ENCODE measurements around the gene DUSP28.
"Not testable (repeated sequence)": the region's sequence is repeated elsewhere in the genome, so short reads cannot be mapped to it uniquely, and the experiment has no call there.

DUSP28 gene

DNA sequence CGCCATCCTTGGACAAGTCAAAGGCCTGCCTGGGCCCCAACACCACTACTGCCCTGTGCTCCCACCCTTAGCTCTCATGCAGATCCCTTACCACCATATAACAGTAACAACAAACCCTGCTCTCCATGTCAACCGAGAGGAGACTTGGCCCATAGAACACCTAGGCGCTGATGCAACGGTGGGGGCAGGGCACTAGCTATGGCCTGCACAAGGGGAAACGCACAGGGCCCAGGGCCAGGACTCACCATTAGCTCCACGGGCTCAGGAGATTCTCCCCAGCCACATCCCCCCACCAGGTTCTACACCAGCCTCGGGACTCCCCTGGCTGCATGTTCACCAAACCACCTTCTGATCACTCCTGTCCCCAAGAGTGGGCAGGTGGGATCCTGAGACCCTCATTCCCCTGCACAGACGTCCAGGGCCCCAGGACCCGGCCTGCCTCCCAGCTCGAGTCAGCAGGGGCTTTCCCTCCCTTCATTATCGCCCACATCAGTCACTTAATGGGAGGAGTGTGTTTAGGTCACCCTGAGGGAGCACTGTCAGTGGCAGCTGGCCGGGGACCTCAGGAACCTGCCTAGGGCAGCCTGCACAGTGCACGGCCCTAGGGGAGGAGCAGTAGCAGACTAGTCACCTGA lies 31.6 kb upstream of the DUSP28 start:
- no peak for DNase-seq

DNA sequence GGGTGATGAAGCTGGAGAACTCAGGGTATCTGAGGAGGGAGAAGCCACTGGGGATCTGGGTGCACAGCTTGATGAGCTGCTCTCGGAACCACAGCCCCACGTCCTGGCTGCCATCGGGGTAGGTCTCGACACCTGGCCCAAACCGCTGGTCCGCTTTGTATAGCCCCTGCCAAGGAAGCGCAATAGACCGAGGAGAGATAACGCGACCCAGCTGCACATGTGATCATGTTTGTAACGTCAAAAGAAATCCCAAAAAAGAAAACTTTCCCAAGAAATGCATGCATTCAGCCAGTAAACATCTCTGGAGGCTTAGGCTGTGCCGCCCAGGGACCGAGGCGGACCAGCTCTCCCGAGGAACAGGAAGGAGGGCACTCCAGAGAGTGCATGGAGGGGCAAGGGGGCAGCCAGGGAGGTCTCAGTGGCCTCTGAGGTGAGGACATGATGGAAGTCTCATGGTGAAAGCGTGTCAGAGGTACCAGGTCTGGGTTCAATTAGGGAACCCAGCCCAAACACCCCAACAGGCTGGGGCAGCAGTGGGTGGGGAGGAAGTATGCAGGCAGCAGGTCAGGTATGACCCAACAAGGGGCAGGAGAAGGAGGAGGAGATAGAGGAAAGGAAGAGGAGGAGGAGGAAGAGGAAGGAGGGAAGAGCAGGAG lies 30.7 kb upstream of the DUSP28 start:
- no peak for DNase-seq

DNA sequence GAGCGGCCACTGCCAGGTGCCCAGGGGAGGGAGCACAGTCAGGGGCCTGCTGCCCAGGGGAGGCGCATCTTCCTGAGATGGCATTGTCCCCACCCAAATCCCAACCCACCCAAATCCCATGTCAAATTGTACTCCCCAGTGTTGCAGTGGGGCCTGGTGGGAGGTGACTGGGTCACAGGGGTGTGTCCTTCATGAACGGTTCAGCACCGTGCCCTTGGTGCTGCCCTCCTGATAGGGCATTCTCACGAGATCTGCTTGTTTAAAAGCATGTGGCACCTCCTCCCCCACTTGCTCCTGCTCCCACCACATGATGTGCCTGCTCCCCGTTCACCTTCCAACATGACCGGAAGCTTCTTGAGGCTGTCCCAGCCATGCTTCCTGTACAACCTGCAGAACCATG lies 30.0 kb upstream of the DUSP28 start:
- DNase-seq, result no peak

DNA sequence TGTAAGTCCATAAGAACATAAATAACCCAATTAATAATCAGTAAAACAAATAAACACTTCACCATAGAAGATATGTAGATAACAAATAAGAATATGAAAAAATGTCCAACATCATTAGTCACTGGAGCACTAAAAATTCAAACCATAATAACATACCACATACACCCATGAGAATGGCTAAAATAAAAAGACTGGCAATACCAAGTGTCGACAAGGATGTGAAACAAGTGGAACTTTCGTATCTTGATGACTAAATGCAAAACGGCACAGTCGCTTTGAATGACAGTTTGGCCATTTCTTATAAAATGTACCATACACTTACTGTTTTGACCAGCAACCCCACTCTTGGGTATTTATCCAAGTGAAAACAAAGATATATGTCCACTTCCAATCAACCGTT lies 29.1 kb upstream of the DUSP28 start:
- DNase-seq, result no peak

DNA sequence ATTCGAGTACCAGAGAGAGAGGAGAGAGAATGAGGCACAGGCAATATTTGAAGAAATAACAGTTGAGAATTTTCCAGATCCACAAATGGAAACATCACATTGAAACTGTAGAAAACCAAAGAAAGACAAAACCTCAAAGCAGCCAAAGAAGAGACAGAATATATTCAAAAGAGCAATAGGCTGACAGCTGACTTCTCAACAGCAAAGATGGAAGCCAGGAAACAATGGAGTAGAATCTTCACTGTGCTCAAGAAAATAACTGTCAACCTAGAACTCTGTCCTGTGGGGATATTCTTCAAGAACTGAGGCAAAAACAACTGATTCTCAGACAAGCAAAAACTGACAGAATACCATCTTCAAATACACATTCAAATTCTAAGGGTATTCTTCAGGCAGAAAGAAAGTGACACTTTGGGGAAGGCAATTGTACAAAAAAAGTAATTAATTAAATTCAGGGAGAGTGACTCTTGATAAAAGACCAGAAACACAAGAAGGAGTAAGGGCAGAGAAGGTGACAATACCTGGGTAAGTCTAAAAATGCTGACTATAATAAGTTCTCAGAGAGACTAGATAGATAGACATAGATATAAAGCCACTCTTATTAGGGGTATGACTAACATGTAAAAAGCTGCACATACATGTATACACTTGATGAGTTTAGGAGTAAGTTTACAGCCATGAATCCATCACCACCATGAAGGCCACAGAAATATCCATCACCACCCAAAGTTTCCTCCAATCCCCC lies 28.0 kb upstream of the DUSP28 start:
- DNase-seq, result no peak

DNA sequence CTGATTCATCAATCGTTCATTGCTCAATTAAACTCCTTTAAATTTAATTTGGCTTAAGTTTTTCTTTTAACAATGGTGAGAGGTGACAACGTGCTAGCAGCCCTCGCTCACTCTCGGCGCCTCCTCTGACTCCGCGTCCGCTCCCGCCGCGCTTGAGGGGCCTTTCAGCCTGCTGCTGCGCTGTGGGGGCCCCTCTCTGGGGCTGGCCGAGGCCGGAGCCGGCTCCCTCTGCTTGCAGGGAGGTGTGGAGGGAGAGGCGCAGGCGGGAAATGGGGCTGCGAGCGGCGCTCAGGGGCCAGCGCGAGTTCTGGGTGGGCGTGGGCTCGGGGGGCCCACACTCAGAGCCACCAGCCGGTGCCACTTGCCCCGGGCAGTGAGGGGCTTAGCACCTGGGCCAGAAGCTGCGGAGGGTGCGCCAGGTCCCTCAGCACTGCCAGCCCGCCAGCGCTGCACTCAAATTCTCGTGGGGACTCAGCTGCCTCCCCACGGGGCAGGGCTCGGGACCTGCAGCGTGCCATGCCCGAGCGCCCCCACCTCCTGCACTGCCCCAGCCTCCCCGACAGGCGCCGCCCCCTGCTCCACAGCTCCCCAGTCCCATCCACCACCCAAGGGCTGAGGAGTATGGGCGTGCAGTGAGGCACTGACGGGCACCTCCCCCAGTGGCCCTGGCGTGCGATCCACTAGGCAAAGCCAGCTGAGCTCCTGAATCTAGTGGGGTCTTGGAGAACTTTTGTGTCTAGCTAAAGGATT lies 22.0 kb upstream of the DUSP28 start:
- DNase-seq, result no peak

DNA sequence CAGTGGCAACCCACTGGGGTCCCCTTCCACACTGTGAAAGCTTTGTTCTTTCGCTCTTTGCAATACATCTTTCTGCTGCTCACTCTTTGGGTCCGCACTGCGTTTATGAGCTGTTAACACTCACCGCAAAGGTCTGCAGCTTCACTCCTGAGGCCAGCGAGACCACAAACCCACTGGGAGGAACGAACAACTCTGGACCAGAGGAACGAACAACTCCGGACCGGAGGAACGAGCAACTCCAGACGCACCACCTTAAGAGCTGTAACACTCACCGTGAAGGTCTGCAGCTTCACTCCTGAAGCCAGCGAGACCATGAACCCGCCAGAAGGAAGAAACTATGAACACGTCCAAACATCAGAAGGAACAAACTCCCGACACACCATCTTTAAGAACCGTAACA lies 21.1 kb upstream of the DUSP28 start:
- DNase-seq, result not testable (repeated sequence)

DNA sequence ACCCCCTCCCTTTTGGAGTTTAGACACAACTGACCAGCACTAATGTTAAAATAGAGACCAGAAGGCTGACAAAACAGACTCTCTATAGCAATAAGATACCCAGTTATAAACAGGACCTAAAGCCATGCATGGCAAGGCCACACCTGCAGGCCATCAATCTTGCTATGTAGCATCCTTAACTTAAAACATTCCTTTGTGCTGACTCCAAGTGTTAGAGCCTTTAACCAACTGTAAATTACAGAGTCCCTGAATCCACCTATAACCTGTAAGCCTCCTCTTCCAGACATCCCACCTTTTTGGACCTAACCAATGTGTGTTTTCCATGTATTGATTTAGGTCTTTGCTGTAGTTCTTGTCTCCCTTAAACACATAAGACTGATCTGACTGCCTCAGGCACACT lies 20.3 kb upstream of the DUSP28 start:
- no peak for DNase-seq

DNA sequence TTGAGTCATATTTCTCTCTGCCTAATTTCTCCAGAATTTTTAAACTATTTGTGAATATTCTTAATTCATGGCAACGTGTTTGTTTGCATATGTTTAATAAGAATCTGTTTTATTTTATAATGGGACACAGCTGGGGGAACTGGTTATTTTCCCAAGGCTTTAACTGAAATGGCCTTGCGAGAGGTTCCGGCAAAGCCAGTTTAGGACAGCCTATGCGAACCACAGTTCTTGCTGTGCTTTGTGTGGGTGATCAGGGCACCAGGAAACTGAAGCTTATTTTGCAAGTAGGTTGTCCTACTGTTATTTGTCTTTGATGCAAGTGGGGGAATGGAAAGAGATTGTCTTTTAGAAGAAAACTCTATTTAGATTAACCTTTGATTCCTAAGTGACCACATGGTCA lies 8.9 kb upstream of the DUSP28 start:
- DNase-seq, result no peak

DNA sequence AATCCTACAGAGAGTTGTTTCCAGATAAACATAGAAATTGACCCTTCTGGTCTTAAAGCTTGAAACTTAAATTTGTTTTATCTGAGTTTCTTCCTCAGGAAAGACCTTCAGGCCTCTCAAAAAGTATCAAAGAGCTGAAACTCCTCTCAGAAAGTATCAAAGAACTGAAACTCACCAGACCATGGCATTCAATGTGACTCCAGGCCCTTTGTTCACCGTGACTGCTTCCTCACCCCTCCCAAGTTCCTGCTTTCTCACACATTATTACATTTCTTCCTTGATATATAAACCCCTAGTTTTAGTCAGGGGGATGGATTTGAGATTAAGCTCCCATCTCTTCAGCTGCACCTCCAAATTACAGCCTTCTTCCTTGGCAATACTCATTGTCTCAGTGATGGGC lies 8.3 kb upstream of the DUSP28 start:
- no peak for DNase-seq

DNA sequence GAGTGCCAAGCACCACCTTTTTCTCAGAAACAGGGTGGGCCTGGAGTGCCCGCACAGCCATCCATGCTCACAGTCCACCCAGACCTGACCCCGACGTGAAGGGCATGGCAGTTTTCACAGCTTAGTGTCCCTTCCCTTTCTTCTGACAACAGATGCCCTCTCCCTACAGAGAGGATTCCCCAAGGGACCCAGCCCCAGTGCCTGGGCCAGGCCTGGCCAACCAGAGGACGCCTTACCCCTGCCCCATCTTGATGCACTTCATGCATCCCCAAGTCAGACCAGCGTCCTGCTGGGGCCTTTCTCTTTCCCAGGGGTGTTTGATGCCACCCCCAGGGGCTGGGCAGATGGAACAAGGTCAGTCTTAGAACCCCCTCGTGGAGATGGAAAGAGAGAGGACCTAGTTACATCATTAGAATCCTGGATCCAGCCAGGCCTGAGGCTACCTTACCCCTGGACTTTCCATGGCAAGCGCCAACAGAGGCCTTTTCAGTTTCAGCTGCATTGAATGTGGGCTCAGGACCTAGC lies 6.1 kb upstream of the DUSP28 start:
- no peak for DNase-seq

DNA sequence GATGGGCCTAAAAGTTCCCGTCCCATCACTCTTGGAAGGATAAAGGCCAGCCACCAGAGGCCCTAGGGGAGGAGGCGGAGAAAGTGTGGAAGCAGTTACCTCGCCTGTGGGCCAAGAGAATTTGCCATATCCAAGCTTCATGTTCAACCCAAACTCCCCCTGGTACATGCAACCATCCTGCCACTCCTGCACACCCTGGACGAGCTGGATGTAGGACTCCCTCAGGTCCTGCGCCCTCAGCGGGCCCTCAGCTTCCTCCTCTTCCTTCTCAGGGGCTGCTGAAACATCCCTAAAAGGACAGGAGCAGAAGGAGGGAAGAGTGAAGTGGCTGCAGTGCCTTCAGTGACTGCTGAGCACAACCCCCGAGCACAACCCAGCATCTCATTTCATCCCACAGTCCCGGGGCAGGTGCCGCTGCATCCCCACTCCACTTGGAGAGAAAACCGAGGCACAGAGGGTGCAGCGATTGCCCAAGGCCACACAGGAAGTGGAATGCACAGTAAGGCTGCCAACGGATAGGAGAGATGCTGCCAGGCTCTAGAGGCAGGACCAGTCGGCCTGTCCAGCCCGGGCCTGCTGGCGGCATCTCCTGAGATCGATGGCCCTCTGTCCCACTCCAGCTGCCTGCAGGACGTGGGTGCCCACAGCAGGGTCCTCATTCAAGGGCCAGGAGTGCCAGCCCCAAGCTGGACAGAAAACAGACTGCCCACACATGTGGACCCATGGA lies 5.2 kb upstream of the DUSP28 start:
- DNase-seq, result no peak

DNA sequence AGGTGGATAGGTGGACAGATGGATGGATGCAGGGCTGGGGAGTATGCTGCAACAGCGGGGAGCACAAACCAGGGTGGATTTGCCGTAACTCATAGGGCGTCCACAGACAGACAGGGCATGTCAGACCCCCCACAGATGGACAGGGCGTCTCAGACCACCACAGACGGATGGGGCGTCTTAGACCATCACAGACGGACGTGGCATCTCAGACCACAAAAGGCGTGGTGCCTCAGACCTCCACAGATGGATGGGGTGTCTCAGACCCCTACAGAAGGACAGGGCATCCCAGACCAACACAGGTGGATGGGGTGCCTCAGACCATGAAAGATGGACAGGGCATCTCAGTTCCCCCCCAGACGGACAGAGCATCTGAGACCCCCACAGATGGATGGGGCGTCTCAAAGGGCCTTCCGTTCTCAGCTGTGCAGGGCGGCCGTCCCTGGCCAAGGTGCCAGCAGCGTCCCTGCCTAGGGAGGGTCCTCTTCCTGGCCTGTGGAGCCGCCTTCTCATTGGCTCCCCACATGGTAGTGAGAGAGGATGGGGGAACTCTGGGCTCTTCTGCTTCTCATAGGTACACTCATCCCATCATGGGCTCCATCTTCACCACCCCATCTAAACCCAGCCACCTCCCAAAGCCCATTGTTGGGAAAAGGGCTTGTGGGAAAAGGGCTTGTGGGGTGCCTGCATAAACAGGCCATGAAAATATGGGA lies 4.5 kb upstream of the DUSP28 start:
- no peak for DNase-seq

DNA sequence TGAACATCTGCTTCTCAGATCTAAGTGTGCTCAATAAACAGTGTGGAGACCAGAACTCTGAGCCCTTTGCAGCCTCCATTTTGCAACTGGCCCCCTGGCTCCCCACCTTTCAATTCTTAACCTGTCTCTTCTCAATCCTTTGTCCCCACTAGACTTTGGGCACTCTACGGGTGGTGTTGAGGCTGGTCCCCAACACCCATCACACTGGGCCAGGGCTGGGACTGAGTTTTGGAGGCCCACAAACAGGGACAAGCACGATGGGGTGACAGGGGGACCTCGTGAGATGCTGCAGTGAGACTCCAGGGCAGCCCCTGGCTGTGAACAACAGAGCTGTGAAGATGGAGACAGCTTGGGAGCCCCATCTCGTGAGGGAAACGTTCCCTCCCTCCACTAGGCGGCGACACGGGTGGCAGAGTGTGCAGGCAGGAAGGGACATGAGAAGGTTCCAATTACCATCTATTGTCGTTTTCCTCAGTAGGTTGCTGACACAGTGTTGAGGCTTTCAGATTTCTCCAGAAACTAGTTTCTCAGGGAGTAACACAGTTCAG lies 3.5 kb upstream of the DUSP28 start:
- no peak for DNase-seq

DNA sequence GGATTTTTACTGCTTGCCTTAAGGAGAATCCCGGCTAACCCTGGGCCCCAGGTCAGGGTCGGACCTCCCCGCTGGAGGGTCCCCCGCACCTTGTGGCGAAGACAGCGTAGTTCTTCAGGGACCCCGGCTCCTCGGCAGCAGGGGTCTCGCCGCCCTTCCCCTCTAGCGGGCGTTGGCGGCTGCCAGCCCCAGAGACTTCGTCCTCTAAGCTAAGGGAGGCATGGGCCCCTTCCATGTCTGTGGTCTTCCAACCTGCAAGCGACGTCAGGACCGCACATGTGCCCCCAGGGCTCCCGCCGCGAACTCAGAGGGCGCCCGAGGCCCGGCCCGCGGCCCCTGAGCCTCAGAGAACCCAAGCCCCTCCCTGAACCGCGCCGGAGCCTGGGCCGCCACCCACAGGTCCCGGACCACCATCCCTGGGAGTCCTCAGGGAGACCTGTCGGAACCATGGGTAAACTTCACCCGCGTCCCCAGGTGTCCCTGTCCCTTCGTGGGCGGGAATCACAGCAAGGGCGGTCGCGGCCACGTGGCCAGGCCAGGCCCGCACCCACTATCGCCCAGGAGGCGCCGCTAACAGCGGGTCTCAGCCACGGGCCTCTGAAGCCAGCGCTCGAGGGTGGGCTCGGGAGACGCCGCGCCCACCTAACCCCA lies 2.9 kb upstream of the DUSP28 start:
- no peak for DNase-seq

DNA sequence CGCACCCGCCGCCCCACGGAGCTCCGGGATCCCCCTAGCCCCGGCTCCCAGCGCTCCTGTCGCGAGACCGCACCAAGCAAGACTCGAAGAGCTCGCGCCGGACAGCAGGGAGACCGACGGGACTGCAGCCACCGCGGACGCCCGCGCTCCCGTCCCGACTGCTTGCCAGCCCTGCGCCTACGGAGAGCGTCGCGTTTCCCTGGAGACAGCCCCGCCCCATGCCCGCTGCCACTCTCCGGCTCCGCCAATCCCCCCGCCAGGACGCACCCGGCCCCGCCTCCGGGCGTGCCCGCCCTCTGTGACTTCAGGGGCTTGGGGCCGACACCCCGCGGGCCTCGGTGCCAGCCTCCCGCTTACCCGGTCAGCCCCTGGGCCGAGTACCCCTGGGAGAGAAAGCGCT lies 2.3 kb upstream of the DUSP28 start, which contains the start of gene ANKMY1:
Gene ANKMY1 (minus strand): TSS at position 181 of the 400 bp plus-strand sequence. CDS start 653 bp downstream, outside the sequence.
- DNase-seq, result no peak

DNA sequence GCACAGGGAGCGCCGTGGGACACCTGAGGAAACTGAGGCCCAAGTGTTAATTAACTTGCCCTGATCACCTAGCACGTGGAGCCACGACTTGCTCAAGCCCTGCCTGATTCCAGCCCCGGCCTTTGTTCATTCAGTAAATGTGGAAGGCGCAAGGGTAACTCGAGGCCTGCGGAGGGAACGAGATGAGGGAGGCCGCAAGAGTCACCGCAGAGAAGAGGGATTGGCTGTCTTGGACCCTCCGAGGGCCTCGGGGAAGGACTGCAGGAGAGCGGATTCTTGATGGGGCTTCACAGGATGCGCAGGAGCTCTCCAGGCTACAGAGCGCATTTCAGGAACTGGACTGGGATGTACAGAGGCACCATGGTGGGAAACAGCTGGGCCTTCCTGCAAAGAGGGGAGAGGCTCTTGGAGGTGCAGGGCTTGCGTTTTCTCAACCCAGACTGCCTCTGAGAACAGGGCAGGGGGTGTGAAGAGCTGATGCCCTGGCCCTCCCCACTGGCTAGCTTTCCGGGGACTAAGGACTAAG lies 1.9 kb upstream of the DUSP28 start:
- no peak for DNase-seq

DNA sequence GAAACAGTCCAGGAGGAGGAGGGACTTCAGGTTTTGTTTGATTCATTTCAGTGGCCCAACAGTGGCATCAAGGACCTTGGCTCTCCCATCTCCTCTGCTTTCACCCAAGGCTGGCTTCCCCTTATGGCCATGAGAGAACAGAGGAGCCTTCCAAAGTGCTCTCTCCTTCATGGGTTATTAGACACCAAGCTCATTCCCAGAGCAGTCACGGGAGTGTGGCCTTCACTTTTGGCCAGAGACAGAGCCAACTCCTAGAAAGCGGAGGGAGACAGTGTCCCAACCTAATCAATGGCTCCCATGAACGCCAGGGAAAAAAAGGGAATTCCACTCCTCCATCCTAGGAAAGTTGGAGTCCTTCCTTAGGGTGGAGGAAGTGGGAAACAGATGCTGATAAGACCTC lies 871 bp upstream of the DUSP28 start:
- DNase-seq, result no peak

DNA sequence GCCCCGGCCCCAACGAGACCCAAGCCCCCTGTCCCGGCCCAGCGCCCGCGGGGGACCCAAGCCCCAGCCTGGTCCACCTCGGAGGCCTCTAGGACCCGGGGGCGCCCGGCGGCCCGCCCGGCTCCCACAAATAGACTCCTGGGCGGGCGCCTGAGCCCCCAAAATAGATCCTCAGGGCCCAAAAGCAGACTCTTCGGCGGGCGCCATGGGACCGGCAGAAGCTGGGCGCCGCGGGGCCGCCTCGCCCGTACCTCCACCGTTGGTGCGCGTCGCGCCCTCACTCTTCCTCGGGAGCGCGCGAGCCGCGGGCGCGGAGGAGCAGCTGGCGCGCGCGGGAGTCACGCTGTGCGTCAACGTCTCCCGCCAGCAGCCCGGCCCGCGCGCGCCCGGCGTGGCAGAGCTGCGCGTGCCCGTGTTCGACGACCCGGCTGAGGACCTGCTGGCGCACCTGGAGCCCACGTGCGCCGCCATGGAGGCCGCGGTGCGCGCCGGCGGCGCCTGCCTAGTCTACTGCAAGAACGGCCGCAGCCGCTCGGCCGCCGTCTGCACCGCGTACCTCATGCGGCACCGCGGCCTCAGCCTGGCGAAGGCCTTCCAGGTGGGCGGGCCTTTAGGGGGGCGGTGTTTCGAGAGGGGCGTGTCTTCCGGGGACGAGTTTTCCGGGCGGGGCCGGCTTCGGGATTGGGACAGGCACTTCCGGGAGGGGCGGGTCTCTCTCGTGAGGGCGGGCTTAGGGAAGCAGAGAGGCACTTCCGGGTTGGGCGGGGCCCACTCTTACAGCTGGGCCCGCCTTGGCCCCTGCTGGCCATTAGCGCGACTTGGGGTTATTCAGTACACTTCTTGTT lies 545 bp downstream of the DUSP28 start:
- peak; percentile 89 to 90 for DNase-seq

Data from NCI-H187 (cell line).